ENCODE results near the gene LORICRIN. TPM values are rescaled to one million over a fixed set of nuclear protein-coding genes. Genes with fewer than 3 reads are reported as not detected.

The LORICRIN gene
- total and polyA plus RNA-seq, 2 of the 4 experiments (the other 2 are of a cell fraction): not detected

DNA sequence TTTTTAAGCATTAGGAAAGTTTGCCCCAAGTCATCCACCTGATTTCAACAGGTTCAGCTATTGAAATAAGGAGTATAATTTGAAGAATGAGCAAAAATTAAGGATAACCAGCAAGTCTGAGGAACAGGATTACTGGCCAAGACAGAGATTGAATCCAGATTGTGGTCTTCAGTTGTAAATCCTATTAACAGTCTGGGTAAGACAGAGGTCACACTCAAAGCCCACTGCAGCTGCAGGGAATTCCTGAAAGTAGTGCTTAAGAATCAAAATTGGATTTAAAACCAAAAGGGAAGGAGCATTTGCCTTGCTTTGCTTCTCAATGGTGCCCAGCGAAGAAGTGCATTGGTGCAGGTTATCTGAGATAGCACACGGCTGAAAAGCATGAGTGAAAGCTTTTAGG is 6.4 kb upstream of the LORICRIN start:
- no peaks in the 10 kb centered on the region for H3K36me3 ChIP-seq (ENCODE audit: control insufficient read depth, insufficient read depth, low read length)
- H3K27me3 ChIP-seq (ENCODE audit: control insufficient read depth, insufficient read depth, low read length): no peaks in the 10 kb centered on the region
- H3K4ac ChIP-seq (ENCODE audit: low read depth, low read length): no peak overlapping the region
- no peaks in the 10 kb centered on the region for H3K4me1 ChIP-seq (ENCODE audit: control insufficient read depth, insufficient read depth, low read length)
- H2BK5ac ChIP-seq (ENCODE audit: low read depth, low read length, poor library complexity, severe bottlenecking): no peak overlapping the region
- no peak overlapping the region for H2BK15ac ChIP-seq (ENCODE audit: low read depth, low read length)
- WGBS, 2 experiments (ENCODE audit: extremely low coverage in 2 of 2, insufficient read length in 1 of 2): 50% methylated on average over 2 of the region's 2 CpGs; no CpG with 5 or more reads in 1 of the 2 experiments
- POLR2A ChIA-PET (ENCODE audit: unreplicated experiment): no interaction called here
- no peak overlapping the region for H3K4me2 ChIP-seq (ENCODE audit: low read depth, low read length)
- CTCF ChIA-PET: no interaction called here
- H2AFZ ChIP-seq (replicated peaks; ENCODE audit: low read length, poor library complexity): no peak overlapping the region
- H2BK120ac ChIP-seq (ENCODE audit: low read depth, low read length): no peak overlapping the region
- H2AK9ac ChIP-seq (replicated peaks; ENCODE audit: low read depth, low read length, poor library complexity): no peak overlapping the region
- H2BK20ac ChIP-seq (ENCODE audit: low read depth, low read length): no peak overlapping the region
- H4K20me1 ChIP-seq (ENCODE audit: insufficient read depth, low read length): no peaks in the 10 kb centered on the region
- H2AK5ac ChIP-seq (ENCODE audit: low read depth, low read length): no peak overlapping the region
- no peaks in the 10 kb centered on the region for H3K79me1 ChIP-seq (ENCODE audit: low read depth in 1 of 2, low read length in 2 of 2)
- no peak overlapping the region for H3K23ac ChIP-seq (ENCODE audit: low read depth, low read length)
- ATAC-seq (ENCODE audit: low read depth) (no peak), DNase-seq (no peak)
- no peaks in the 10 kb centered on the region for H3K9me1 ChIP-seq (ENCODE audit: insufficient read depth, low read length)
- H3K14ac ChIP-seq (replicated peaks; ENCODE audit: low read depth, low read length): no peak overlapping the region
- no peak for TF ChIP-seq FOS (IDR thresholded peaks at IDR 0.05; ENCODE audit: low read depth, low read length)
- TF ChIP-seq POLR2A (IDR thresholded peaks at IDR 0.05; ENCODE audit: low read depth, low read length): no peak
- TF ChIP-seq MXI1 (IDR thresholded peaks at IDR 0.05; ENCODE audit: borderline replicate concordance, low read depth, low read length): no peak
- TF ChIP-seq MAZ (IDR thresholded peaks at IDR 0.05; ENCODE audit: borderline replicate concordance, low read depth, low read length): no peak
- TF ChIP-seq, protein P1, sequence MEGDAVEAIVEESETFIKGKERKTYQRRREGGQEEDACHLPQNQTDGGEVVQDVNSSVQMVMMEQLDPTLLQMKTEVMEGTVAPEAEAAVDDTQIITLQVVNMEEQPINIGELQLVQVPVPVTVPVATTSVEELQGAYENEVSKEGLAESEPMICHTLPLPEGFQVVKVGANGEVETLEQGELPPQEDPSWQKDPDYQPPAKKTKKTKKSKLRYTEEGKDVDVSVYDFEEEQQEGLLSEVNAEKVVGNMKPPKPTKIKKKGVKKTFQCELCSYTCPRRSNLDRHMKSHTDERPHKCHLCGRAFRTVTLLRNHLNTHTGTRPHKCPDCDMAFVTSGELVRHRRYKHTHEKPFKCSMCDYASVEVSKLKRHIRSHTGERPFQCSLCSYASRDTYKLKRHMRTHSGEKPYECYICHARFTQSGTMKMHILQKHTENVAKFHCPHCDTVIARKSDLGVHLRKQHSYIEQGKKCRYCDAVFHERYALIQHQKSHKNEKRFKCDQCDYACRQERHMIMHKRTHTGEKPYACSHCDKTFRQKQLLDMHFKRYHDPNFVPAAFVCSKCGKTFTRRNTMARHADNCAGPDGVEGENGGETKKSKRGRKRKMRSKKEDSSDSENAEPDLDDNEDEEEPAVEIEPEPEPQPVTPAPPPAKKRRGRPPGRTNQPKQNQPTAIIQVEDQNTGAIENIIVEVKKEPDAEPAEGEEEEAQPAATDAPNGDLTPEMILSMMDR (conservative IDR thresholded peaks at IDR 0.05; ENCODE audit: low read depth, low read length): no peak
- TF ChIP-seq, protein P2, sequence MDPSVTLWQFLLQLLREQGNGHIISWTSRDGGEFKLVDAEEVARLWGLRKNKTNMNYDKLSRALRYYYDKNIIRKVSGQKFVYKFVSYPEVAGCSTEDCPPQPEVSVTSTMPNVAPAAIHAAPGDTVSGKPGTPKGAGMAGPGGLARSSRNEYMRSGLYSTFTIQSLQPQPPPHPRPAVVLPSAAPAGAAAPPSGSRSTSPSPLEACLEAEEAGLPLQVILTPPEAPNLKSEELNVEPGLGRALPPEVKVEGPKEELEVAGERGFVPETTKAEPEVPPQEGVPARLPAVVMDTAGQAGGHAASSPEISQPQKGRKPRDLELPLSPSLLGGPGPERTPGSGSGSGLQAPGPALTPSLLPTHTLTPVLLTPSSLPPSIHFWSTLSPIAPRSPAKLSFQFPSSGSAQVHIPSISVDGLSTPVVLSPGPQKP (IDR thresholded peaks at IDR 0.05; ENCODE audit: borderline replicate concordance, low read depth, low read length): no peak
- no peak for TF ChIP-seq MAFK (IDR thresholded peaks at IDR 0.05; ENCODE audit: low read depth, low read length)
- no peak for TF ChIP-seq SMC3 (IDR thresholded peaks at IDR 0.05; ENCODE audit: low read depth, low read length)
- no peak for TF ChIP-seq CEBPB (IDR thresholded peaks at IDR 0.05; ENCODE audit: low read depth, low read length)
- no peak for TF ChIP-seq BHLHE40 (IDR thresholded peaks at IDR 0.05; ENCODE audit: low read depth, low read length)
- TF ChIP-seq USF2 (IDR thresholded peaks at IDR 0.05; ENCODE audit: low read depth, low read length): no peak
- TF ChIP-seq RAD21 (IDR thresholded peaks at IDR 0.05; ENCODE audit: low read length): no peak
- no peak for TF ChIP-seq RCOR1 (IDR thresholded peaks at IDR 0.05; ENCODE audit: insufficient replicate concordance, low read length)
- no peak for TF ChIP-seq NFE2L2 (IDR thresholded peaks at IDR 0.05; ENCODE audit: low read depth, low read length)
- H3K4me3 ChIP-seq (ENCODE audit: insufficient read depth, low read depth, low read length): no peak overlapping the region
- no peak overlapping the region for H3K9ac ChIP-seq (ENCODE audit: low read depth, low read length)
- BruUV-seq (replicated peaks): no TSS peak
- H3K56ac ChIP-seq (ENCODE audit: extremely low read depth, insufficient read depth, low read length): no peak overlapping the region
- no peaks in the 10 kb centered on the region for H3K9me3 ChIP-seq (ENCODE audit: control insufficient read depth, insufficient read depth, low read length)
- no peak overlapping the region for H4K91ac ChIP-seq (ENCODE audit: insufficient read depth, low read depth, low read length)
- H4K5ac ChIP-seq (ENCODE audit: low read depth, low read length): no peak overlapping the region
- no peak overlapping the region for H3K27ac ChIP-seq (ENCODE audit: insufficient read depth, low read length)
- no peak overlapping the region for H4K8ac ChIP-seq (ENCODE audit: low read depth in 2 of 2, low read length in 2 of 2)
- in situ Hi-C loops (cut with MboI; ENCODE audit: low sequenced_read_pairs): no loop called here
- intact Hi-C loops (cut with micrococcal nuclease): no loop called here
- H3K18ac ChIP-seq (ENCODE audit: low read depth, low read length): no peak overlapping the region
- dilution Hi-C loops (cut with HindIII; ENCODE audit: low sequenced_read_pairs, unreplicated experiment): no loop called here

Data from IMR-90 (cell line).